ENCODE measurements around the gene NUDT8.
"Not testable (repeated sequence)": the region's sequence is repeated elsewhere in the genome, so short reads cannot be mapped to it uniquely, and the experiment has no call there.

DNA sequence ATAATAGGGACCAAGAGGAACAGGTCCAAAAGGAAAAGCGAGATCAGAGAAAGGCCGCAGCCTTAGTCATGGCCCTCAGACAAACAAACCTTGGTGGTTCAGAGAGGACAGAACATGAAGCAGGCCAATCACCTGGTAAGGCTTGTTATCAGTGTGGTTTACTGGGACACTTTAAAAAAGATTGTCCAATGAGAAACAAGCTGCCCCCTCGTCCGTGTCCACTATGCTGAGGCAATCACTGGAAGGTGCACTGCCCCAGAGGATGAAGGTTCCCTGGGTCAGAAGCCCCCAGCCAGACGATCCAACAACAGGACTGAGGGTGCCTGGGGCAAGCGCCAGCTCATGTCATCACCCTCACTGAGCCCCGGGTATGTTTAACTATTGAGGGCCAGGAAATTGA, 6.8 kb downstream of the NUDT8 start:
- not testable (repeated sequence) for TF ChIP-seq YY1 (IDR thresholded peaks at IDR 0.05; ENCODE audit: insufficient read depth, insufficient read length); SUZ12 (IDR thresholded peaks at IDR 0.05; ENCODE audit: extremely low read depth, insufficient read depth, insufficient read length); ZNF274 (IDR thresholded peaks at IDR 0.05; ENCODE audit: low read depth, low read length)

All from NT2/D1 (cell line).